Stimulated activated CD8-positive, alpha-beta memory T cell treated with anti-CD3 and anti-CD28 coated beads, Interleukin-12 subunit alpha, Interleukin-12 subunit beta, amount 100 ng/mL, for 24 hours (primary cell): ENCODE data around the gene EPN3.
A peak's percentile ranks its signal among the peaks of the same experiment; 100 is the strongest.

Source experiments
- DNase-seq: peaks from one replicate; pipeline ENCODE4 v3.0.0-alpha.2; 2020; ENCODE audit errors: extremely low read depth

EPN3 gene

DNA sequence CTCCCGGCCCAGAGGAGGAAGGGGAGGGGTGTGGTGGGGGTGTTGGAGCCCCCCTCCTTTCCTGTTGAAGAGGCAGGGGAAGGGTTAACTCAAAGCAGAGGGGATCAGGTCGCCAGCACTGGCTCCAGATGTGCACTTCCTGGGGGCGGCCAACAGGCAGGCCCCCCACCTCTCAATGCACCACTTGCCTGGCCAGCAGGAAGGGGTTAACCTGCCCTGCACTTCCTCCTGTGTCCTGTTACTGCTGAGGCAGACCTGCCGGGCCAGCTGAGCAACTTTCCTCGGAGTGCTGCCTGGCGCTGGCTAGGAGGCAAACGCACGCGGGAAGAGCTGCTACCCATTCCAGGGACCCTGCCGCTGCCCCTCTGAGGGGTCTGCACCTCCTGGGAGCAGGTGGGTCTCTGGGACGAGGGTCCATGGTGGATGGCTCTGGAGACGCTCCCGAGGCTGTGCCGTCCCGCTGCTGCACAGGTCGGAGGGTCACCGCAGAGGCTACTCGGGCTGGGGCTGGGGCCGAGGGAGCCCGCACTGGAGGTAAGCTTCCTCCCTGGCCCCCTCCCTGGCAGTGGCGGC, at the start of gene EPN3:
Gene EPN3, plus strand, starts transcription at position 284 of the 573 bp plus-strand sequence. CDS start 3,822 bp downstream, outside the sequence.
- no peak for DNase-seq

GRCh38 chr17:50483266-50483665, 49.3 kb upstream of the EPN3 start:
- DNase-seq, result no peak

DNA sequence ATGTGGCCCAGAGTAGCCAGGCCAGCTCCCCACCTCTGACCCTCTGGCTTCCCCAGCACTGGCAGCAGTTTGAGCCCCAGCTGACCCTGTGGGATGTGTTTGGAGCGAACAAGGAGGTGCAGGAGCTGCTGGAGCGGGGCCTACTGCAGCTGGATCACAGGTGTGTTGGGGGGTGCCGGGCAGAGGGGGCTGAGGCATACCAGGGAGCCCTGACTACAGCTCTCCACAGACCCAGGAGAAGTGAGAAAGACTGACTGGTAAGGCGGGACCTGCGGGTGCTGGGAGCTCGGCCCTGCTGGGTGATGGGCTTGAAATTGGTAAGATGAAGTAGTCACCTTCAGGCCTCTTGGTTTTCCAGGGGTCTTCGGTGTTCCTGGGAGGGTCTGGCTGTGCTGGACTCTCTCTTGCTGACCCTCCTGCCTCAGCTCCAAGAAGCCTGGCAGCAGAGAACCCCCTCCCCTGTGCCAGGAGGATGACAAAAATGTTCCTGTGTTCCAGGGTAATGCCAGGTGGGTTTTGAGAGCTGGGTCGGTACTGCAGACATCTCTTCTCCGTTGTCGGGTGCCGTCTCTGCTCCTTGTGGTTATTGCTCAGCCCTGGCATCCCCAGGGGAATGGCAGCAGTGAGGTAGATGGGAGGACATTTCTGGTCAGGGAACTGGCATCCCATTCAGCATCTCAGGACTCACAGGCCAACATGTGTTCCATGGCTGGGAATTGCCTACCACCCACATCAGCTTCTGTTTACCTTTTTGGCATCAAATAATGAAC, 48.0 kb upstream of the EPN3 start:
- DNase-seq, result no peak

- DNase-seq, result no peak
These were observed 45.1 kb upstream of the EPN3 start for GRCh38 chr17:50487213-50488096.

DNA sequence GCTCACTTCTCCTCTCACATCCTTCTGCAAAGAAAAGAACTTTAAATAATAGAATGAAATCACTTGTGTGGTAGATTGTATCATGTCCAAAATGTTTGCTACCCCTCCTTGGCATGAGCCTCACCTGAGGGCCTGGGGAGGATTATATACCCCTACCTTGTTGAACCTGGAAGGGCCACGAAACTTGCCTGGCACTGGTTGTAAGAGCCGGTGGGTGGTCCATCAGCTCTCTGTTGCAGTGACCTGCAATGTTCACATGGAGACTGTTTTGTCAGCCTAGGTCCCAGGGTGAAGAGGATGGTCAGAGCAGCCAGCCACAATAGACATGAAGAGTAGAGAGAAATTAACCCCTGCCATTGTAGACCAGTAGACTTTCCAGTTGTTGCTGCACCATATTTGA, 43.7 kb upstream of the EPN3 start:
- no peak for DNase-seq

GRCh38 chr17:50491505-50491904, 41.0 kb upstream of the EPN3 start:
- no peak for DNase-seq

GRCh38 chr17:50492214-50492613, 40.3 kb upstream of the EPN3 start:
- DNase-seq, result no peak

DNA sequence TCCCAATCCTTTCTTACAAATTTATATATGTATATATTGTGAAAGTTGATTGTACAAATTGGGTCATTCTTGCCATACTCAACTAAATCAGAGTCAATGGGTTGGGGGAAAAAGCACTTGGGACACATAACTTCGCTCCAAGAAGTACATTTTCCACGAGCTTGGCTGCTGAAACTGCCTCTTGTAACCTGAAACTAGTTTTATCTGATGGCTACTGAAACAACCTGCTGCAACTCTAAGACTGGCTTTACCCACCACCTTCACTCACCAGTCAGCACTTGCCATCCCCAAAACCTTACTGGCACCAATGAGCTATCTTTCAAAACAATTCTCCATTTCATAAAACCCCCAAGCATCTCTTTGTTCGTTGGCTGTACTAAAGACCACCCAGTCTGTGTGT, 38.8 kb upstream of the EPN3 start:
- DNase-seq, result no peak

GRCh38 chr17:50495217-50495823, 37.2 kb upstream of the EPN3 start:
- no peak for DNase-seq

GRCh38 chr17:50495918-50496317, 36.6 kb upstream of the EPN3 start:
- DNase-seq, result no peak

DNA sequence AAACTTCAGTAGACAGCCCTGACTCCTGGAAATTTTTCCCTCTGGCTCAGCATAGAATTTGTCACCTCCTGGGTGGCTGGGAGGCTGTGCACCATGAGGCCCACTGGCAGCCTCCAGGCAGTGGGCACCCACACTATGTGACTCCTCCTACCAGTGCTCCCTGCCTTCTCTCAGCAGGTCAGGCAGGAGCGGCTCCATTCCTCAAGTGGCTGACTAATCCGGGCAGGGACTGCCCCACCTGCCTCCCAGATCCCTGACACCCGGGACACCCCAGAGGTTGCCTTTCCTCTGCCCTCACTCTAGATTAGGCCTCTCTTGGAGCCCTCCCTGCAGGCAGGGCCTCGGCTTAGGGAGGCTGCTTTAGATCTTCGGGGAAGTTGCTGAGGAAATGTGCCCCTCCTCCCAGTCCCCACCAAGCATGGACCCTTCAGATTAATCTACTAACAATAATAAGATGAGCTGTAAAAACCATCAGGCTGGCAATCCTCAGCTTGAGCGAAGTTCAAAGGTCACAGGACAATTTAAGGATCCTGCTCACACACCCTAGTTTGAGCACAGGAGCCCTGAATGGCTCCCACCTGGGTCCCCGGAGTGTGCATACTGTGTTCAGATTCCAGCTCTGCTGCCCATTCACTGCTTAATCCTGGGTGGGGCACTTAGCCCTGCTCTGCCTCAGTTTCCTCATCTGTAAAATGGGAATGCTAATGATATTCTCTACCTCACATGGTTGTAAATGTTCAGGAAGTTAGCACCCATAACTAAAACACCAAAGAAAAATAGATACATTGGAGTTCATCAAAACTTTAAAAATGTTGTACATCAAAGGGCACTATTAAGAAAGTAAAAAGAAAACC, 34.3 kb upstream of the EPN3 start:
- DNase-seq, result no peak

DNA sequence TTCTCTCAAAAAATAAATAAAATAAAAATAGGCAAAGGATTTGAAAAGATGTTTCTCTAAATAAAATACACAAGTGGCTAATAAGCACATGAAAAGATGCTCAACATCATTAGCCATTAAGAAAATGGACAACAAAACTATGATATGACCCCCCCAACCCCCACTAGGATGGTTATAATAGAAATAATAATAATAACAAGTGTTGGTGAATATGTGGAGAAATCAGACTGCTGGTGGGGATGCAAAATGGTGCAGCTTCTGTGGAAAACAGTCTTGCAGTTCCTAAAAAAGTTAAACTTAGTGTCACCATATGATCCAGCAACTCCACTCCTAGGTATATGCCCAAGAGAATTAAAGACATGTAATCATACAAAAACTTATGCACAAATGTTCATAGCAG, 33.3 kb upstream of the EPN3 start:
- no peak for DNase-seq

DNA sequence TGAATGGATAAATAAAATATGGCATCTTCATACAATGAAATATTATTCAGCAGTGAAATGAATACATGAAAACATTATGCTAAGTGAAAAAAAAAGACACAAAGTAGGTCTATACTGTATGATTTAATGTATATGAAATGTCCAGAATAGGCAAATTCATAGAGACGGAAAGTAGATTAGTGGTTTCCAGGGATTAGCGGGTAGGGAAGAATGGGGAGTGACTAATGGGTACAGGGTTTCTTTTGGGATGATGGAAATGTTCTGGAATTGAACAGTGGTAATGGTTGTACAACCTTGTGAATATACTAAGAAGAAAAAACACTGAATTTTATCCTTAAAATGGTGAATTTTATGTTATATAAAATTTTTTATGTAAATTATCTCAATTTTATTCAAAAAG, 32.8 kb upstream of the EPN3 start:
- no peak for DNase-seq

GRCh38 chr17:50501054-50501453, 31.5 kb upstream of the EPN3 start:
- no peak for DNase-seq

DNA sequence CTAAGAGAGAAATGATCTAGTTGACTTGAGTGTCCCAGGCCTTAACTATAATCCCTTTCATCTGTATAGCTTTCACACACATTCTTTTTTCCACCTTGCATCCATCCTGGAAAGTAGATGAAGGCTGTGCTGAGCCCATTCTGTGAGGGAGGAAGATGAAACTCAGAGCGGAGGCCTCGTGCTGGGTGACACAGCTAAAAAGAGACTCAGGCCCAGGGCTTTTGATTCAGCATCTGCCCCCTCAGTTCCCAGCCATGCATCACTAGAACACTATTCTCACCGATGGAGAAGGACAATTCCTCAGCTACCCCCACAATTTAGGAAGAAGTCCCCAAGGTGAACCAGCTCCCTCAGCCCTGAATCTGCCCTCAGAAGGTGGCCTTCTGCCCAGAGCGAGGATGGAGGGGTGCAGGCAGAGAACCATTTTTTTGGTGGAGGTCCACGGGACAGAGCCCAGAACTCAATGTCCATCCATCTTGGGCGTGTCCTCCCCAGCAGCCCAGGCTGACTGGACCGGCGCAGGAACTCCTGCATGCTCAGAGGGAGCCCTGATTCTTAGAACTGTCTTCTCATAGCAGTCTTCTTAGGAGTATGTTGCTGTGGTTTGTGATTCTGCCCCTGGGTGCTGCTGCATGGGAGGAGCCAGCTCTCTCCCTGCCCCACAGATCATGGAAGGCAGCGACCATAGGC, 30.1 kb upstream of the EPN3 start:
- no peak for DNase-seq

DNA sequence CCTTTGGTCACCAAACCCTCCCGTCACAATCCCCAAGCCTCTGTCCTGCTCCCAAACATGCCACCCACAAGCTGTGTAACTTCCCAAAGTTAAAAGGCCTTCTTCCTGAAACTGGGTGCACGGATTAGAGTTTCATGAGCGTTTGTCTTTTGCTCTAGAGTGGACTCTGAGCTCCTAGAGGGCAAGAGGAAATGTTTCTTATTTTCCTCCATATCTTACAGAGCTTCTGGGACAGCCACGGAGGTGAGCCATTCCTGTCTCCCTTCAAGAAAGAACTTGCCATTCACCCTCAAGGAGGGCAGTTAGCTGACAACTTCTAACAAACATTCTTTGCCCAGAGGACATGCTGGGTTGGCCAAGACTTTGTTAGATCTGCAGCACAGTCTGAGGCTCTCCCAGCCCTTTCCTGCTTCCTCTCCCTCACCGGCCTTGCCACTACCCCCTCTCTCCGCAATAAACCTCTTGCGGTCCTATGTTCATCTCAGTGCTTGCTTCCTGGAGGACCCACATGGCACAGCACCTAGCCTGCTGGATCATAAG, 26.9 kb upstream of the EPN3 start:
- no peak for DNase-seq

GRCh38 chr17:50506298-50506697, 26.2 kb upstream of the EPN3 start:
- DNase-seq, result no peak

DNA sequence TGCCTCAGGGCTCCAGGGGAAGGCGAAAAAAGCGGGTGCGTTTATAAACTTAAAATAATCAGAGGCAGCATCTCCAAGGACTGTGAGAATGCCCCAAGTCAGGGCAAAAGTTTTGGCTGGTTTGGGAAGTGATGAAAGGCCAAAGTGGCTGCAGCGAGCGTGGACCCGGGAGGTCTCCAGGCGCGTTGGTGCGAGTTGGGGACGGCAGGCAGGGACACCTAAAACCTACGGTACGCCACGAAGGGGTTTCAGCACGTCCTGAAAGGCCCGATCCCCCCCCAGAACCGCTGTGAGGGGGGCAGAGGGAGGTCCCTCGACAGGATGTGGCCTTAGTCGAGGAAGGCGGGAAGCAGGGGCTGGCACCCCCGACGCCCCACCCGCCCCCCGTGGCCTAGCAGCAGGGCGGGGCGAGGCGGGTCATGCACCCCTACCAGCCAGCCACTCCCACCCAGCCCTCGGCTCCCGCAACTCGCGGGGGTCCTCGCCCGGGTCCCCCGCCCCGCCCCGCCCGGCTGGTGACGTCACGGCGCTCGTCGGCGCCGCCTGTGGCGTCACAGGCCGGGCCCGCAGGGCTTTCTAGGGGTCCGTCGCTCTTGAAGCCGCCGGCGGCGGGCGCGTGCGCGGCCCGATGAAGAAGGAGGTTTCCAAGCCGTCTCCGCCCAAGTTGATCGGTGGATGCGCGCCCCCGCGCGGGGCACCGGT, 24.5 kb upstream of the EPN3 start, which contains the start of gene MYCBPAP:
Gene MYCBPAP, plus strand, starts transcription at position 569 of the 702 bp plus-strand sequence. CDS start 236 bp downstream, outside the sequence.
- DNase-seq, result peak; percentile 55
